Body of pancreas (tissue), 4 donors: ENCODE results near the gene ASB15.

Source experiments
- POLR2A ChIP-seq, 3 donors: fragments of 450-650 bp; IDR thresholded peaks; one replicate each; pipeline ENCODE4 v1.6.1; 2016; ENCODE audit warnings: antibody characterized with exemption in 3 of 3, mild to moderate bottlenecking in 2 of 3
- TF ChIP-seq, protein P1 (sequence below), 7 experiments: fragments of 450-650 bp in 4 of 7; fragments of 200-600 bp in 3 of 7; sonication (generic) in 3 of 7; IDR thresholded peaks; one replicate each; pipeline ENCODE4 v1.5.1; 2016 to 2019; ENCODE audit warnings: antibody characterized with exemption in 7 of 7

DNA sequence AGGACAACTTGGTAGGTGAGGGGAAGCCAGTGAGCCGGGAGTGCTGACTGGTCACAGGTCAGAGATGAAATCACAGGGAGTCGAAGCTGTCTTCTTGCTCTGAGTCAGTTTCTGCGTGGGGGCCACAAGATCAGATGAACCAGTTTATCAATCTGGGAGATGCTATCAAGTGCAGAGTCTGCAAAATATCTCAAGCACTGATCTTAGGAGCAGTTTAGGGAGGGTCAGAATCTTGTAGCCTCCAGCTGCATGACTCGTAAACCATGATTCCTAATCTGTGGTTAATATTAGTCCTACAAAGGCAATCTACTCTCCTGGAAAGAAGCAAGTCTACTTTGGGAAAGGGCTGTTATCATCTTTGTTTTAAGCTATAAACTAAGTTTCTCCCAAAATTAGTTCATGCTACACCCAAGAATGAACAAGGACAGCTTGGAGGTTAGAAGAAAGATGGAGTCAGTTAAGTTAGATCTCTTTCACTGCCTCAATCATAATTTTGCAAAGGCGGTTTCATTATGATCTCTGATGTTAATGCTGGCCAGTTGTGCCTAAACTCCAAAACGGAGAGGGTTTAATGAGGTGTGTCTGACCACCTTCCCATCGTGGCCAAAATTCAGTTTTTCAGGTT is 45.6 kb downstream of the ASB15 start:
- TF ChIP-seq, protein P1, sequence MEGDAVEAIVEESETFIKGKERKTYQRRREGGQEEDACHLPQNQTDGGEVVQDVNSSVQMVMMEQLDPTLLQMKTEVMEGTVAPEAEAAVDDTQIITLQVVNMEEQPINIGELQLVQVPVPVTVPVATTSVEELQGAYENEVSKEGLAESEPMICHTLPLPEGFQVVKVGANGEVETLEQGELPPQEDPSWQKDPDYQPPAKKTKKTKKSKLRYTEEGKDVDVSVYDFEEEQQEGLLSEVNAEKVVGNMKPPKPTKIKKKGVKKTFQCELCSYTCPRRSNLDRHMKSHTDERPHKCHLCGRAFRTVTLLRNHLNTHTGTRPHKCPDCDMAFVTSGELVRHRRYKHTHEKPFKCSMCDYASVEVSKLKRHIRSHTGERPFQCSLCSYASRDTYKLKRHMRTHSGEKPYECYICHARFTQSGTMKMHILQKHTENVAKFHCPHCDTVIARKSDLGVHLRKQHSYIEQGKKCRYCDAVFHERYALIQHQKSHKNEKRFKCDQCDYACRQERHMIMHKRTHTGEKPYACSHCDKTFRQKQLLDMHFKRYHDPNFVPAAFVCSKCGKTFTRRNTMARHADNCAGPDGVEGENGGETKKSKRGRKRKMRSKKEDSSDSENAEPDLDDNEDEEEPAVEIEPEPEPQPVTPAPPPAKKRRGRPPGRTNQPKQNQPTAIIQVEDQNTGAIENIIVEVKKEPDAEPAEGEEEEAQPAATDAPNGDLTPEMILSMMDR (IDR thresholded peaks at IDR 0.05) = no peak
- no peak for TF ChIP-seq POLR2A (IDR thresholded peaks at IDR 0.05)
